Kidney glomerular epithelial cell (primary cell): ENCODE data around the gene MLXIPL.
"Not testable (repeated sequence)": the region's sequence is repeated elsewhere in the genome, so short reads cannot be mapped to it uniquely, and the experiment has no call there.

Experiments used
- DNase-seq: peaks from one replicate; lab custom pipeline; 2025; lab: John Stamatoyannopoulos, UW

The MLXIPL gene

DNA sequence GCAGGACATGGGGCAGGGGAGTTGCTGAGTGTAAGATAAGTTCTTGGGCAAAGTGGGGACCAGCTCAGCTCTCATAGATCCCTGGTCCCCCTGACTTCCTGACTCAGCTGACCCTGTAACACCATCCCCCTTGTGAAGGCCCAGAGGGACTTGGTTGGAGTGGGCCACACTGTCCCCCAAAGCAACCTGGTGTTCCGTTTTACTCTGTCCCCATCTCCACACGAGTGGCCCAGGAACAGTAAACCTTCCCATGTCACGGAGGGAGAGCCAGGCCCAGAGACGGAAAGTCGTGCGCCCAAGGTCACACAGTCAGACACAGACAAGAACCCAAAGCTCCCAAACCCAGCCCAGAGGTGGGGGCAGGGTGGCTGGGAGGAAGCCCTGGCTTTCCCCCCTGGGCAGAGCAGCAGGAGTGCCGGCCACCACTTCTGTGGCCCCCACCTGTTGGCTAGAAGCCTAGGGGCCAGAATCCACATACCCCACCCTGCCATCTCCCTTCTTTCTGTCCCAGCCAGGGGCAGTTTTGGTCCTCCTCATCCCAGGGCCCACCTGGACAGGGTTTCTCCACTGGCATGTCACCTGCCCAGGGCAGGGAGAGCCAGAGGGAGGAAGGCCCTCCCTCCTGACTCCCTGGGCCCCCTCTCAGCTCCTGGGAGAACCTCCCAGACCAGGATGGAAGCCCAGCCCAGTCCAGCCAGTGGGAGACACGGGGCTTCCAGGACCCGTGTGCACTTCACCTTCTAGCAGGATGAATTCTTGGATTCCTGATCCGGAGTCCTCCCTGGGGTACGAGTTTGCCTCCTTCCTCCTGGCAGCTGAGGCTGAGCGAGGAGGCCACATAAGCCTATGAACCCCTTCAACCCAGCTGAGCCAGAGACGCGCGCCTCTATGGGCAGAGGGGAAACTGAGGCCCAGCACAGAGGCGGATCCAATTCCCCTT, 22.7 kb upstream of the MLXIPL start:
- DNase-seq, result no peak

DNA sequence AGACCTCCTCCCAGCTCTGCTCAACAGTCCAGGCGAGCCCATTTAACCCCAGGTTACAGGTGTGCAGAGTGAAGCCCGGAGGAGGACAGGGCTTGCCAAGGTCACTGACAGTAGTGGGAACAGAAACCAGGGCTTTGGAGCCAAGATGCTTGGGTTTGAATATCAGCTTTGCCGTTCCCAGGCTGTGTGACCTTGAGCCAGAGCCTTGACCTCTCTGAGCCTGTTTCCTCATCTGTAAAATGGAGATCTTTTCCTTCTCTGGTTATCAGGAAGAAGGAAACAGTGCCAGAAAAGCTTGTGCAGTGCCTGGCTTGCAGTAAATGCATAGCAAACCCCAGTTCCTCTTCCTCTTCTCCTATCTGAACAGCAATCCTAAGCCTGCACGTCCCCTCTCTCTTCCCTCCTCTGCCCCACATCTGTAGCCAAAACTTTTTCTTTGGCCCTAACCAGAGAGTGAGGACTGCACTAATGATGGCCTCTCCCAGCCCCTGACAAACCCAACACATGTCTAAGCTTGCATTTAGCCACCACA, 21.4 kb upstream of the MLXIPL start:
- DNase-seq, result no peak

DNA sequence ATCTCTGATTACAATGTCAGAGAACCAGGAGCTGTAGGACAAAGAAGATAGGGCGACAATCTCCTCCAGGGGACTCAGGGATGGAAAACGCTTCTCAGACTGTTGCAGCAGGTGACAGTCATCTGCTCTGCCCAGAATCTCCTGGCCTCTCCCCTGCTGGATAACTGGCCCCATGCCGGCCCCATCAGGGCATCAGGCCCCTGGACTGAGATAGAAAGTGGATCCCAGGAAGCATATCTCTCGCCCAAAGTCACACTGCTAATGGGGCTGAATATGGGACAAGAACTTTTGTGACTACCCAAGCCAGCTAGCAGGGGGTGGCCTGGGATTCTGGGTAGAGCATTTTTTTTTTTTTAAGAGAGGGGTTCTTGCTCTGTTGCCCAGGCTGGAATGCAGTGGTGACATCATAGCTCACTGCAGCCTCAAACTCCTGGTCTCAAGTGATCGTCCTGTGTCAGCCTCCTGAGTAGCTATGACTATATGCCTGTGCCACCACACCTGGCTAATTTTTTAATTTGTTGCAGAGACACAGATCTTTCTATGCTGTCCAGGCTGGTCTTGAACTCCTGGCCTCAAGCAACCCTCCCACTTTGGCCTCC, 20.5 kb upstream of the MLXIPL start:
- DNase-seq, result no peak

DNA sequence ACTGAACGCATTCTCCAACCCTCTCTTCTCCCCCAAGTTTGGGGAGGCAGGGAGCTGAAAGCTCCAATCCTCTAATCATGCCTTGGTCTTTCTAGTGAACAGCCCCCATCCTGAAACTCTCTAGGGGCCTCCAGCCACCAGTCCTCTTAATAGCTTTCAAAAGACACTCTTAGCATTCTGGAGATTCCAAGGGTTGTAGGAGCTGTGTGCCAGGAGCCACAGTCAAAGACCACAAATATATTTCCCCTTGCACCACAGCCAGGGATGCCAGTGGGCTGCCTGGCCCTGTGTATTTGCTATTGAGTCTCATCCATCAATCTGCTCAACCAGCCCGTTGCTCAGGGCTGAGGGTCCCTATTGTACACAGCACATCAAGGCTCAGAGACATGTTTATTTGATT, 18.5 kb upstream of the MLXIPL start:
- no peak for DNase-seq

DNA sequence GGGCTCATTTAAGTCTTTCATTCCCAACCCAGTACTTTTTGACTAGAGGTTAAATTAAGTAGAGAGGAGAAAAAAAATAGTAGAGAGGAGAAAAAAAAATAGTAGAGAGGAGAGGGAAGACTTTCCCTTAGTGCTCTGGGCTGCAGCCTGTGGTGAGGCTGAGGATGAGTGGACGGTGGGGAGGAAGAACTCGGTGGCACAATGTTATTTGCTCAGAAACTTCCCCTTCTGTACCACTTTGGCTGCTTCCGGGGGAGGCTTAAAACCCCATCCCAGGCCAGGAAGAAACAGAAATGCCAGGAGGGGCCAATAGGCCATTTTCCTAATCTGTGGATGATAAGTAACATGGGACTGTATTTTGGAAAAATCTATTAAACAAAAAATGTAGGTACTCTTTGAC, 14.6 kb upstream of the MLXIPL start:
- no peak for DNase-seq

DNA sequence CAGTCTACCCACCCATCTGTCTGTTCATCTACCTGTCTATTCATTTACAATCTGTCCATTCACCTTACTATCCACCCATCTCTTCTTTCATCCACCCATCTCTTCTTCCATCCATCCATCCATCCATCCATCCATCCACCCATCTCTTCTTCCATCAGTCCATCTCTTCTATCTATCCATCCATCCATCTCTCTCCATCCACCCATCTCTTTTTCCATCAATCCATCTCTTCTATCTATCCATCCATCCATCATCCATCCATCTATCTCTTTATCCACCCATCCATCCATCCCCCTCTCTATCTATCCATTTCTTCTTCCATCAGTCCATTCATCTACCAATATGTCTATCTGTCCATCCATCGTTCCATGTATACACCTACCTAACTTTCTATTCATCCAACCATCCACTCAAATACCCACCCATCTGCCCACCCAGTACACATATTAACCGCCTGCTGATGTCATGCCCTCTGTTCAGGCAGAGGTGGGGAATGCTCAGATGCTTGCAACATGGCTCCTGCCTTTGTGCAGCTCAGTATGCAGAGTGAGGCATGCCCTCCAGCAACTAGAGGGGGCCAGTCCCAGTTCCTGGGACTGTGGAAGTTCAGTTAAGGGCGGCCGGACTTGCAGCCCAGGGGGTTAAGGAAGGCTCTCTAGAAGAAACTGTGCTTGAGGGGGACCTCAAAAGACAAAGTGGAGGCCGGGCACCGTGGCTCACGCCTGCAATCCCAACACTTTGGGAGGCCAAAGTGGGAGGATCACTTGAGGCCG, 11.3 kb upstream of the MLXIPL start:
- no peak for DNase-seq

DNA sequence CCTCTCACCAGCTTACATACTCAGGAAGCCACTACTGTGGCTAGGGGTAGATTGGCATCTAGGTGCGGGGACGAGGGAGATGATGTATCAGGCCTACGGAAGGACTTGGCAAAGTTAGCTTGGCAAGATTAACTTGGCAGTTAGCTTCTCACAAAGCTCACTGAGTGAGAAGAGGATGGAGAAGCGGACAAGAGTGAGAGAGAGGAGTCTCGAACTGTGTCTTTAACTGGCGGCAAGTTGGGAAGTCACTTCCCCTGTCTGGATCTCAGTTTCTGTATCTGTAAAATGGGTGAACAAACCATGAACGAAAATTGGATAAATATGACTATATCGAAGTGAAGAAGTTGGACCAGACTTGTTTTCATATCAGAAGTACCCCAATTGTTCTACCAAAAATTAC, 9.5 kb upstream of the MLXIPL start:
- DNase-seq, result no peak

DNA sequence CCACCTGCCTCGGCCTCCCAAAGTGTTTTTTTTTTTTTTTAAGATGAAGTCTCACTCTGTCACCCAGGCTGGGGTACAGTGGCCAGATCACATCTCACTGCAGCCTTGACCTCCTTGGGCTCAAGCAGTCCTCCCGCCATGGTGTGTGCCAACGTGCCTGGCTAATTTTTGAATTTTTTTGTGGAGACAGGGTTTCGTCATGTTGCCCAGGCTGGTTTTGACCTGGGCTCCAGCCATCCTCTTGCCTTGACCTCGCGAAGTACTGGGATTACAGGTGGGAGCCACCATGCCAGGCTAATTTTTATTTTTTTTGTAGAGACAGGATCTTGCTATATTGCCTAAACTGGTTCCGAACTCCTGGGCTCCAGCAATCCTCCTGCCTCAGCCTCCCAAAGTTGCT, 9.0 kb upstream of the MLXIPL start:
- no peak for DNase-seq

DNA sequence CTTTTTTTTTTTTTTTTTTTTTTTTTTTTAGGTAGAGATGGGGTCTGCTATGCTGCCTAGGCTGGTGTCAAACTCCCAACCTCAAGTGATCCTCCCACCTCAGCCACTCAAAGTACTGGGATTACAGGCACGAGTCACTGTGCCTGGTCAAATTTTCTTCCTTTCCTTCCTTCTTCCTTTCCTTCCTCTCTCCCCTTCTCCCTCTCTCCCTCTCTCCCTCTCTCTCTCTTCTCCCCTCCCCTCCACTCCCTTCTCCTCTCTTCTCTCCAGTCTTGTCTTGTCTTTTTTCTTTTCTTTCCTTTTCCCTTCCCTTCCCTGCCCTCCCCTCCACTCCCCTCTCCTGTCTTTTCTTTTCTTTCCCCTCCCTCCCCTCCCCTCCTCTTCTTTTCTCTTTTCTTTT, 7.2 kb upstream of the MLXIPL start:
- DNase-seq, result no peak

DNA sequence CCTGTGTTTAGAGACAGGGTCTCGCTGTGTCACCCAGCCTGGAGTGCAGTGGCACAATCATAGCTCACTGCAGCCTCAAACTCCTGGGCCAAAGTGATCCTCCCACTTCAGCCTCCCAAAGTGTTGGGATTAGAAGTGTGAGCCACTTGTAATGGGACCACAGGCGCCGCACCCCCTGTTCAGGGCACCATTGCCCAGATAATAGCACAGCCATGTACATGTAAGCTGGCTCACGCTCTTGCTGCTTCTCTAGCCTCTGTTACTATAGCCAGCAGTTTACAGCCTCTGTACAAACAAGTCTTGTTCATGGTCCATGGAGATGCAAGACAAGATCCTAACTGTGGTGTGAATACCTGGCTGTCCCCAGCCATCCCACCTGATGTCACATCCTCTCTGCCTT, 4.2 kb upstream of the MLXIPL start:
- no peak for DNase-seq

DNA sequence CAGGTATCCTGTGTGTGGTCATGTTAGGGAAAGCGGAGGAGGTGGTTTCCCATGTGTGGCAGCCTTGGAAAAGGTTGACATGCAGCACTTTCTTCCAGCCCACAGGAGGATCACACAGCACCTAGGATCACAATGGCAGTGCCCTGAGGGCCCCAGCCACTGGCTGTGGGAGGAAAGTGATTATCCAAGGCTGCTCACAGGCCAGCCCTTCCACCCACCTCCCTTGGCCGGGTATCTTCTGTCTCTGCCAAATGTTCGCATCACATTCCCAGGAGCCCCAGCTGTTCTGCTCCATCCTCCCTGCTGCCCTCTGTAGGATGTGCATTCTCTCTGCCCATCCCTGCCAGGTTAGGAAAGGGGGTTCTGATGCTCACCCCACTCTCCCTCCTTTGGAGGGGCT, 2.5 kb upstream of the MLXIPL start:
- no peak for DNase-seq

DNA sequence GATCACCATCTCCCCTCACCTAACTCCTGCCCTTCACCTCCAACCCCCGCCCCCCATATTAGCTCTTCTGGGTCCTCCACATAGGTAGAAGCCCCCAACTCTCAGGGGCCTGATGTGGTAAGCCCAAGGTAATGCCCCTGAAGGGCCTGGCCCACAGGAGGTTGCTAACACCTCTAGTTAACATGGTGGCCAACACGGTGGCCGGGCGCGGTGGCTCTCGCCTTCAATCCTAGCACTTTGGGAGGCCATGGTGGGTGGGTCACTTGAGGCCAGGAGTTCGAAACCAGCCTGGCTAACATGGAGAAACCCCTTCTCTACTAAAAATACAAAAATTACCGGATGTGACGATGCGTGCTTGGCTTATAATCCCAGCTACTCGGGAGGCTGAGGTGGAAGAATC, 954 bp upstream of the MLXIPL start:
- no peak for DNase-seq

DNA sequence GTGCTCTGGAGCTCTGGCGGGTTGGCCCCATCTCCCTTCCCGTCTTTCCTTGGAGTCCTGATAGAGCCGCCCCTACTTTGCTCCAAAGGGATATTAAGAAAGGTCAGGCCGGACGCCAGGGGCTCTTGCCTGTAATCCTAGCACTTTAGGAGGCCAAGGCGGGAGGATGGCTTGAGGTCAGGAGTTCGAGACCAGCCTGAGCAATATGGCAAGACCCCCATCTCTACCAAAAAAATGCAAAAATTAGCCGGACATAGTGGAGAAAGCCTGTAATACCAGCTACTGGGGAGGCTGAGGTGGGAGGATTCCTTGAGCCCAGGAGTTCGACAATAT, 313 bp upstream of the MLXIPL start:
- no peak for DNase-seq

DNA sequence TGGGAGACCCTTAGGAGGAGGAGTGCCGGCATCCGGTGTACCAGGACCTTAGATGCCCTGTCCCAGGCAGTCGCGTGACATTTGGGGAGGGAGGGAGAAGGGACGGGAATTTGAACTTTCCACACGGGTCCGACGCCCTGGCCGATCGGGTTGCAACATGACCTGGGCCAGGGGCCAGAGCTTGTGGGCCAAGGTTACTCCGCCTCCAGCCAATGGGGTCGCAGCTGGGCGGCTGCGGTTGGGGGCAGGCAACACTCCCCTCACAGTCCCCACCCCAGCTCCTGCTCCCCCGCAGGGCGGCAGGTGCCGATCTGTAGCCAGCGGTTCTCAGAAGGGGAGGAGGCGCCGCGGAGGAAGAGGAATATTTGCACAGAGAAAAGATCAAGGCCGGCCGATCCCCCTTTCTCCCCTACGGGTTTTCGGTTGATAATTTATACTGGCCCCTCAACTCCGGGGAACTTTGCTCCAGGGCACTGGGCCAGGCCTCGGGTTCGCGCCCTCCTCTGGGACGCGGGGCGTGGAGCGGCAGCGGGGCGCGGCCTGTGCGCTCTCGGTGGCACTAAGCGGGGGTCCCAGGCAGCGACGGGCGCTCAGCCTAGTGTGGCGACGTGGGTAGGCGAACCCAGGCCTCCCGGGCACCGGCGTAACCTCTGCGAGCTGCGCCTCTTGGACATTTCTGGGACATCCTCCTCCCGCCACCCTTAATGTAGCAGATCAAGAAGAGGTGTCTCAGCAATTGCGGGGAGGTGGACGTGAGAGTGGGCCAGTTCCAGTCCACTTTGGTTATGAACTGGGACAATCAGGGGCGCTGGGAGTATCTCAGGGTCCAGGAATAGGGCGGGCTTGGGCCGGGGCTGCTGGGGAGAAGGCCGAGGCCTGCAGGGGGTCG, 1.2 kb downstream of the MLXIPL start:
- DNase-seq, result no peak

DNA sequence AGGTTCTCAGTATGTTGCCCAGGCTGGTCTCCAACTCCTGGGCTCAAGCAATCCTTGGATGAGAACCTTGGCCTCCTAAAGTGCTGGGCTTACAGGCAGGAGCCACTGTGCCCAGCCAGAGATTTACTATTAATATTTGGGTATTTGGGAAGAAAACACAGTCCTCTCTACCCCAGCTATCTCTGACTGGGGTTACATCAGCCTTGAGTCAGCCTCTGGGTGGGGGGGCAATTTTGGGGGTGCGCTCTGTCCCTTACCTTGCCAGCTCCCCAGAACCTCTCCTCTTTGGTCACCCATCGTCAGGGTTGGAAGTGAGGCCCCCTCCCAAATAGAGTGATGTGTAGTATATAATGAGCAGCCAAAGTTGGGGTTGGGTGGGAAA, 1.8 kb downstream of the MLXIPL start:
- no peak for DNase-seq

DNA sequence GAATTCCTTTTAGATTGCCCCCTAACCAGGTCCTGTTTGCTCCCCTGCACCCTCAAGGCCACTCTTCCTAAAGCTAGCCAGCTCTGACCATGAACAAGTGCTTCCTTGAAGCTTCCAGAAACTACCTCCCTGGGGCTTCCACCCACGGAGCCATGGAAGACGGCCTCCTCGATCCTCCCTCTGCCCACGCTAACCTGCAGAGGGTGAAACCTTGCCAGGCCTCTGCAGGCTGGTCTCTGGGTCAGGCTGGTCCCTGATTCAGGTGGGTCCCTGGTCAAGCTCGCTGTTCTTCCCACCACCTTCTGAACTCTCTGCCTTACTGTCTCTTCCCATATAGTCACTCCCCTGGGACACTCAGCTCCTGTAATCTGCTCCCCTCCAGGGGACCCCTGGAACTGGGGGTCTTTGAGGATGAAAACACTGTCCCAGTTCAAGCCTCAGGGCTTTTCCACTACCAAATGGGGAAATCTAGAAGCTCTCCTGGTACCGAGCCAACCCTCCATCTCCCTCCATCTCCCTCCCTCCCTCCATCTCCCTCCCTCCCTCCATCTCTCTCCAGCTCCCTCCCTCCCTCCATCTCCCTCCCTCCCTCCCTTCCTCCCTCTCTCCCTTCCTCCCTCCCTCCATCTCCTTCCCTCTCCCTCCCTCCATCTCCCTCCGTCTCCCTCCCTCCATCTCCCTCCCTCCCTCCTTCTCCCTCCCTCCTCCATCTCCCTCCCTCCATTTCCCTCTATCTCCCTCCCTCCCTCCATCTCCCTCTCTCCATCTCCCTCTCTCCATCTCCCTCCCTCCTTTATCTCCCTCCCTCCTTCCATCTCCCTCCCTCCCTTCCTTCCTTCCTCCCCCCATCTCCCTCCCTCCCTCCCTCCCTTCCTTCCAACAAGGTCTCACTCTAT, 2.9 kb downstream of the MLXIPL start:
- DNase-seq, result no peak

DNA sequence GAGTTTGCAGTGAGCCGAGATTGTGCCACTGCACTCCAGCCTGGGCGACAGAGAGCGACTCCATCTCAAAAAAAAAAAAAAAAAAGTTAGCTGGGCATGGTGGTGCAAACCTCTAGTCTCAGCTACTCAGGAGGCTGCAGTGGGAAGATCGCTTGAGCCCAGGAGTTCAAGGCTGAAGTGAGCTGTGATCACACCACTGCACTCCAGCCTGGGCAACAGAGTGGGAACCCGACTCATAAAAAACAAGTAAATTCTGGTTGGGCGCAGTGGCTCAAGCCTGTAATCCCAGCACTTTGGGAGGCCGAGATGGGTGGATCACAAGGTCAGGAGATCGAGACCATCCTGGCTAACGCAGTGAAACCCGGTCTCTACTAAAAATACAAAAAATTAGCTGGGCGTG, 4.9 kb downstream of the MLXIPL start:
- not testable (repeated sequence) for DNase-seq

DNA sequence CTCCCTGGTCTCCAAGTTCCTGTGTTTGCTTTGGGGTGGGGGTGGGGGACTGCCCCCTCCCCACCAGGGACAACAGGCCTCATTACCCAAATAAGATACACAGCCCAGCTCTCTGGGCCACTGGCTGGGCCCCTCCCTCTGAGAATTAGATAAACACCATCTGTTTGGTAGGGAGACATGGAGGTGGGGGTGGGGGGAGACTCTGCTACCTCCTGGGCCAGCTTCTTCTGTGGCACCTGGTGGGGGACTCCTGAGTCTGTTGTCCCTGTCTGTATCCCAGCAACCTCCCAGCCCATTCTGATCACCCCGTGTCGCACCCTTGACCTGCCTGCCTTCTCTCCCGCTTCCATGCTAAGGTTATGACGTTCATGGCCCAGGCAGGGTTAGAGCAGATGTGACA, 5.8 kb downstream of the MLXIPL start:
- DNase-seq, result no peak

DNA sequence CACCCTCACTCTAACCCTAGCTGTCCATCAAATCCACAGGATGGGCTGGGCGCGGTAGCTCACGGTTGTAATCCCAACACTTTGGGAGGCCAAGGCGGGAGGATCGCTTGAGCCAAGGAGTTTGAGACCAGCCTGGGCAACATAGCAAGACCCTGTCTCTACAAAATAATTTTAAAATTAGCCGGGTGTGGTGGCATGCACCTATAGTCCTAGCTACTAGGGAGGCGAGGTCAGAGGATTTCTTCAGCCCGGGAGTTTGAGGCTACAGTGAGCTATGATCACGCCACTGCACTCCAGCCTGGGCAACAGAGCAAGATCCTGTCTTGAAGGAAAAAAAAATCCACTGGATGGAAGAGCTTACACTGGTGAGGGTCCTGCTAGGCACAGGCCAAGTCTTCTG, 6.8 kb downstream of the MLXIPL start:
- not testable (repeated sequence) for DNase-seq

DNA sequence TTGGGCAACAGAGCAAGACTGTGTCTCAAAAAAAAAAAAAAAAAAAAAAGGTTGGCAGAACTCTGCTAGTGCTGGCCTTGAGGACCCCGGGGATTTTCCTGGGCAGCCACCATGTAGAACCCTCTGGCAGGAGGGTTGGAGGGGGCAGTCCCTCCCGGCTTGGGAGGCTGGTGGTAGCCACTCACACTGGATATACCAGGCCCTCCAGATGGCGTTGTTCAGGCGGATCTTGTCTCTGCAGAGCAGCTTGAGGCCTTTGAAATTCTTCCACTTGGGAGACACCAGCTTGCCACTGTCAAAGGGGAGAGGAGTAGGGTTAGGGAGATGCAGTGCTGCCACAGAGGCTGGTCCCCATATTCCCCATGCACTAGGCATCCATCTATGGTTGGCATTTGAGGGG, 8.4 kb downstream of the MLXIPL start:
- DNase-seq, result no peak

DNA sequence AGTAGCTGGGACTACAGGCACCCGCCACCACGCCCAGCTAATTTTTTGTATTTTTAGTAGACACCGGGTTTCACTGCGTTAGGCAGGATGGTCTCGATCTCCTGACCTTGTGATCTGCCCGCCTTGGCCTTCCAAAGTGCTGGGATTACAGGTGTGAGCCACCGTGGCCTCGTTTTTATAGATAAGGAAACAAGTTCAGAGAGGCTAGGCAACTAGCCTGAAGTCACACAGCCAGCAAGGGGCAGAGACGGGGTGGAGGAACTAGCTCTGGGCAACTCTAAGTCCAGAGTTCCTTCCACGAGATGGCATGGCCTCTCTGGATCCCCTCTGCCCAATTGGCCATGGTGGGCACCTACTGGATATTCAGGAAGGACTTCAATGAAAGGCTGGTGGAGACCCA, 9.4 kb downstream of the MLXIPL start:
- DNase-seq, result not testable (repeated sequence)
